Neural progenitor cell (in vitro differentiated cells): Measurements from ENCODE around the gene GOLGA6D. TPM values are rescaled to one million over a fixed set of nuclear protein-coding genes. Genes with fewer than 3 reads are reported as not detected.
"Not testable (repeated sequence)": the region's sequence is repeated elsewhere in the genome, so short reads cannot be mapped to it uniquely, and the experiment has no call there.

ENCODE experiments used
- DNase-seq: peaks from one replicate; pipeline ENCODE4 v3.0.0-alpha.2; 2016; ENCODE audit warnings: low spot score
- H2AFZ ChIP-seq: fragments of 200-600 bp; sonication (generic); replicated peaks from 2 replicates; pipeline ENCODE4 v1.6.1; 2016; ENCODE audit warnings: antibody characterized with exemption
- H3F3A ChIP-seq: fragments of 200-600 bp; sonication (generic); 2 replicates; pipeline ENCODE4 v1.6.1; 2016; ENCODE audit warnings: antibody characterized with exemption, low read depth
- H3K27ac ChIP-seq: fragments of 200-600 bp; sonication (generic); 2 replicates; pipeline ENCODE4 v1.5.1; 2016; ENCODE audit warnings: mild to moderate bottlenecking
- H3K27me3 ChIP-seq: fragments of 200-600 bp; sonication (generic); 2 replicates; pipeline ENCODE4 v1.6.1; 2016; ENCODE audit warnings: mild to moderate bottlenecking, moderate library complexity
- H3K36me3 ChIP-seq: fragments of 200-600 bp; sonication (generic); 2 replicates; pipeline ENCODE4 v1.5.1; 2016
- H3K4me1 ChIP-seq: fragments of 200-600 bp; sonication (generic); 2 replicates; pipeline ENCODE4 v1.6.1; 2016; ENCODE audit warnings: mixed run types
- H3K4me2 ChIP-seq: fragments of 200-600 bp; sonication (generic); 2 replicates; pipeline ENCODE4 v1.6.1; 2016
- H3K4me3 ChIP-seq: fragments of 200-600 bp; sonication (generic); 2 replicates; pipeline ENCODE4 v1.5.1; 2016
- H3K79me2 ChIP-seq: fragments of 200-600 bp; sonication (generic); 2 replicates; pipeline ENCODE4 v1.6.1; 2016; ENCODE audit warnings: low read depth
- H3K9ac ChIP-seq: fragments of 200-600 bp; sonication (generic); 2 replicates; pipeline ENCODE4 v1.6.1; 2016
- H3K9me3 ChIP-seq: fragments of 200-600 bp; sonication (generic); 2 replicates; pipeline ENCODE4 v1.5.1; 2016; ENCODE audit warnings: low read depth
- H4K20me1 ChIP-seq: fragments of 200-600 bp; sonication (generic); 2 replicates; pipeline ENCODE4 v1.6.1; 2016; ENCODE audit warnings: low read depth
- H3K27ac Mint-ChIP-seq: 3 replicates; pipeline ENCODE4 v1.8.0; 2021; ENCODE audit warnings: mixed read lengths
- H3K27me3 Mint-ChIP-seq: 2 replicates; pipeline ENCODE4 v1.8.0; 2022; ENCODE audit warnings: low read depth, mild to moderate bottlenecking, inconsistent platforms, moderate library complexity, mixed read lengths; ENCODE audit not compliant: insufficient read depth
- H3K36me3 Mint-ChIP-seq: 3 replicates; pipeline ENCODE4 v1.8.0; 2021; ENCODE audit warnings: mixed read lengths
- H3K4me1 Mint-ChIP-seq: 3 replicates; pipeline ENCODE4 v1.8.0; 2021; ENCODE audit warnings: mixed read lengths
- H3K4me3 Mint-ChIP-seq: 3 replicates; pipeline ENCODE4 v1.8.0; 2021; ENCODE audit warnings: mild to moderate bottlenecking, moderate library complexity, mixed read lengths
- H3K9me3 Mint-ChIP-seq: 3 replicates; pipeline ENCODE4 v1.8.0; 2020; ENCODE audit warnings: mixed read lengths
- EZH2 ChIP-seq: fragments of 200-600 bp; sonication (generic); IDR thresholded peaks from 2 replicates; pipeline ENCODE4 v1.6.1; 2017; ENCODE audit warnings: antibody characterized with exemption, mild to moderate bottlenecking, moderate library complexity
- EZH2phosphoT487 ChIP-seq: fragments of 200-600 bp; sonication (generic); IDR thresholded peaks from 2 replicates; pipeline ENCODE4 v1.6.1; 2017; ENCODE audit warnings: antibody characterized with exemption
- total RNA-seq: library from RNA; depleted of rRNA; stranded (reverse); fragments of >200 nt; gene quantifications from 2 replicates; pipeline ENCODE4 v1.2.3, GENCODE V29; 2015; ENCODE audit warnings: low replicate concordance
- TF ChIP-seq, protein P1 (sequence below): fragments of 200-600 bp; sonication (generic); IDR thresholded peaks from 2 replicates; pipeline ENCODE4 v1.5.1; 2017; ENCODE audit warnings: antibody characterized with exemption, mild to moderate bottlenecking

Gene GOLGA6D, protein sequence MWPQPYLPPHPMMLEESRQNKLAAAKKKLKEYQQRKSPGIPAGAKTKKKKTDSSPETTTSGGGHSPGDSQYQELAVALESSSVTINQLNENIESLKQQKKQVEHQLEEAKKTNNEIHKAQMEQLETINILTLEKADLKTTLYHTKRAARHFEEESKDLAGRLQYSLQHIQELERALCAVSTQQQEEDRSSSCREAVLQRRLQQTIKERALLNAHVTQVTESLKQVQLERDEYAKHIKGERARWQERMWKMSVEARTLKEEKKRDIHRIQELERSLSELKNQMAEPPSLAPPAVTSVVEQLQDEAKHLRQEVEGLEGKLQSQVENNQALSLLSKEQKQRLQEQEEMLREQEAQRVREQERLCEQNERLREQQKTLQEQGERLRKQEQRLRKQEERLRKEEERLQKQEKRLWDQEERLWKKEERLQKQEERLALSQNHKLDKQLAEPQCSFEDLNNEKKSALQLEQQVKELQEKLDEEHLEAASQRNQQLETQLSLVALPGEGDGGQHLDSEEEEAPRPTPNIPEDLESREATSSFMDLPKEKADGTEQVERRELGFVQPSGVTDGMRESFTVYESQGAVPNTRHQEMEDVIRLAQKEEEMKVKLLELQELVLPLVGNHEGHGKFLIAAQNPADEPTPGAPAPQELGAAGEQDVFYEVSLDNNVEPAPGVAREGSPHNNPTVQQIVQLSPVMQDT
- not detected in 2 replicates for total RNA-seq

DNA sequence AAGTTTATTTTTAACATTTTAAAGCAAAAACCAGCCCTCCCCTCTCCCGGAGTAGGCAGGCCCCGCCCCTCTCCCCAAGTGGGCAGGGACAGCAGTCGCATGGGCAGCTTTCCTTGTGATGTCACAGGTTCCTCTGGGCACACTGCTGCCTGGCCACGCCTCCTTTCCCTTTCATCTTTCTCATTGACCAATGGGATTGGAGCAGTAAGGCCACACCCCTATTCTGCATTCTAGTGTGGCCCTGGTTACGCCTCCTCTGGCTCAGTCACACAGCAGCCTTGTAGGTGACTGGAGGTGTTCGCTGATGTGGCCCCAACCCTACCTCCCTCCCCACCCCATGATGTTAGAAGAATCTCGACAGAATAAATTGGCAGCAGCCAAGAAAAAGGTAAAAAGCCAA is at the start of gene GOLGA6D:
GOLGA6D (plus strand) TSS at position 264 of the 400 bp plus-strand sequence; CDS start at position 305, 41 bp downstream.
- not testable (repeated sequence) for H3K9me3 Mint-ChIP-seq, H3K4me2 ChIP-seq, H3K9me3 ChIP-seq, DNase-seq, H3K27me3 ChIP-seq, H3K79me2 ChIP-seq, H2AFZ ChIP-seq, H3K27ac Mint-ChIP-seq, H3K27ac ChIP-seq, H3K4me1 Mint-ChIP-seq, H3K36me3 ChIP-seq, H3F3A ChIP-seq, H4K20me1 ChIP-seq, H3K4me3 ChIP-seq, H3K4me1 ChIP-seq, H3K4me3 Mint-ChIP-seq, H3K9ac ChIP-seq, H3K36me3 Mint-ChIP-seq, H3K27me3 Mint-ChIP-seq

DNA sequence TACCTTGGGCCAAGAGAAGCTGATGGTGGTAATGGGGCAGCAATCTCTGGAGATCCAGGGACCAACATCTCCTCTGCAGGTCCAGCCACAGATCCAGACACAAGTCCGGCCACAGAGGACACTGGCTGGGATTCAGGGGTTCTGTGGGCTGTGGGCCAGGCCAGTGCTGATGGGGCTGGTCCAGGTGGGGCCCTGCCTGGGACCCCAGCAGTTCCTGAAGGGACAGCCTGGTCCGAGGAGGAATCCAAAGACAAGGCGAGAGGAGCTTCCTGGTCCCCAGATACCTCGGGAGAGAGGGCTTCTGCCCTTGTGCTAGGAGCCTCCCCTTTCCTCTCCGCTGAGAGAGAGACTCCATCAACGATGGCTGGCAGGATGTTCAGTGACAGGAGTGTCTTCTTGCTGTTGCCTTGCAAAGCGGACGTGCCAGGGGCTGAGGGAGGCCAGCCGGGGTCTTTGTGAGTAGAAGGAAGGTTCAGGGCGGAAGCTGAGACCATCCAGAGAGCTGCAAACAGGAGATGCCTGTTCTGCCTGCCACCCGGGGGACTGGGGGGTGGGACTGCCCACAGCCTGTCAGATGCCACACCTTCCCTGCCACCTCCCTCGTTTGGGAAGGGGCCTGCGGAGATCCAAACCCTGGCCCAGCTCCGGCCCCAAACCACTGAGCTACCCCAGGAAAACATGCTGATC is 49.0 kb upstream of the GOLGA6D start:
- TF ChIP-seq EZH2 (no peak), EZH2phosphoT487 (no peak)
- TF ChIP-seq, protein P1, sequence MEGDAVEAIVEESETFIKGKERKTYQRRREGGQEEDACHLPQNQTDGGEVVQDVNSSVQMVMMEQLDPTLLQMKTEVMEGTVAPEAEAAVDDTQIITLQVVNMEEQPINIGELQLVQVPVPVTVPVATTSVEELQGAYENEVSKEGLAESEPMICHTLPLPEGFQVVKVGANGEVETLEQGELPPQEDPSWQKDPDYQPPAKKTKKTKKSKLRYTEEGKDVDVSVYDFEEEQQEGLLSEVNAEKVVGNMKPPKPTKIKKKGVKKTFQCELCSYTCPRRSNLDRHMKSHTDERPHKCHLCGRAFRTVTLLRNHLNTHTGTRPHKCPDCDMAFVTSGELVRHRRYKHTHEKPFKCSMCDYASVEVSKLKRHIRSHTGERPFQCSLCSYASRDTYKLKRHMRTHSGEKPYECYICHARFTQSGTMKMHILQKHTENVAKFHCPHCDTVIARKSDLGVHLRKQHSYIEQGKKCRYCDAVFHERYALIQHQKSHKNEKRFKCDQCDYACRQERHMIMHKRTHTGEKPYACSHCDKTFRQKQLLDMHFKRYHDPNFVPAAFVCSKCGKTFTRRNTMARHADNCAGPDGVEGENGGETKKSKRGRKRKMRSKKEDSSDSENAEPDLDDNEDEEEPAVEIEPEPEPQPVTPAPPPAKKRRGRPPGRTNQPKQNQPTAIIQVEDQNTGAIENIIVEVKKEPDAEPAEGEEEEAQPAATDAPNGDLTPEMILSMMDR: no peak
- Histone ChIP-seq H3F3A (no peaks in the 10 kb centered on the region), H3K79me2 (no peaks in the 10 kb centered on the region), H4K20me1 (no peaks in the 10 kb centered on the region), H2AFZ (no peak overlapping the region), H3K27me3 (no peaks in the 10 kb centered on the region), H3K36me3 (no peaks in the 10 kb centered on the region), H3K4me2 (no peak overlapping the region), H3K9ac (no peak overlapping the region), H3K9me3 (no peaks in the 10 kb centered on the region), H3K4me1 (no peaks in the 10 kb centered on the region), H3K4me3 (no peak overlapping the region), H3K27ac (no peak overlapping the region)
- no peaks in the 10 kb centered on the region for H3K9me3 Mint-ChIP-seq
- H3K4me3 Mint-ChIP-seq: no peak overlapping the region
- peaks cover 4% of the 10 kb centered on the region for H3K27me3 Mint-ChIP-seq
- peaks cover 7% of the 10 kb centered on the region for H3K4me1 Mint-ChIP-seq
- H3K27ac Mint-ChIP-seq: no peak overlapping the region
- no peak for DNase-seq
- no peaks in the 10 kb centered on the region for H3K36me3 Mint-ChIP-seq

DNA sequence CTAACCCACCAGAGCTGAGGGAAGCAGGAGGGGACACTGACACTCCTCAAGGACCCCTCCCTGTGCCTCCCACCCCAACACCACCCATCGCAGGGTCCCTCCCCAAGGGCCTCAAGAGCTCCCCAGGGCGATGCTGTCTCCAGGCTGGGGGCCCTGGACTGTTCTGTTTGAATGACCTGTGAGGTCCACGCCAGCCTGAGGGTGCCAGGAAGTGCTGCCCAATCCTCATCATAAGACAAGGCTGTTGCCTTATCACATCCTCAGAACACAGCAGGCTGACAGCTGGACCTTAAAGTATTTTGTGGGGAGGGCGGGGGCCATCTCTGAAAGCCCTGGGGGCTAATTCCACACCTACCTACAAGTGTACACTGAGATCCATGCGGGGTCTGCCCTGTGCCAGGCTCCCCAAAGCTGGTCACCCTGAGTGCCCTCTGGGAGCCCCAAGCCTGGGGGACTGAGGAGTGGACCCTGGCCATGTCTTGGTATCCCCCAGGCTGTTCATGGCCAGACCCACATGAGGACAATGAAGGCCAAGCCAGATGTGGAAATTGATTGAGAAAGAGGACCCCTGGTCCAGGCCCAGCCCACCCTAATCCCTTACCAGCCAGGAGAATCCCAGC is 48.3 kb upstream of the GOLGA6D start:
- H4K20me1 ChIP-seq: no peaks in the 10 kb centered on the region
- no peaks in the 10 kb centered on the region for H3K27me3 ChIP-seq
- H3K9ac ChIP-seq: no peak overlapping the region
- H2AFZ ChIP-seq: no peak overlapping the region
- DNase-seq: no peak
- H3K4me1 ChIP-seq: no peaks in the 10 kb centered on the region
- peaks cover 4% of the 10 kb centered on the region for H3K27me3 Mint-ChIP-seq
- H3F3A ChIP-seq: no peaks in the 10 kb centered on the region
- no peak overlapping the region for H3K27ac ChIP-seq
- H3K36me3 Mint-ChIP-seq: no peaks in the 10 kb centered on the region
- no peak overlapping the region for H3K4me2 ChIP-seq
- peaks cover 7% of the 10 kb centered on the region for H3K4me1 Mint-ChIP-seq
- no peak overlapping the region for H3K4me3 Mint-ChIP-seq
- TF ChIP-seq EZH2 (no peak), EZH2phosphoT487 (no peak)
- TF ChIP-seq, protein P1: no peak
- H3K36me3 ChIP-seq: no peaks in the 10 kb centered on the region
- no peak overlapping the region for H3K27ac Mint-ChIP-seq
- no peaks in the 10 kb centered on the region for H3K9me3 ChIP-seq
- no peaks in the 10 kb centered on the region for H3K9me3 Mint-ChIP-seq
- H3K4me3 ChIP-seq: no peak overlapping the region
- H3K79me2 ChIP-seq: no peaks in the 10 kb centered on the region
